GM23248 (cell line): ENCODE data around the gene CACNA2D1.

Source experiments
- EZH2 ChIP-seq: fragments of 200-600 bp; sonication (generic); IDR thresholded peaks from 2 replicates; pipeline ENCODE4 v1.6.1; 2018; ENCODE audit warnings: antibody characterized with exemption, mild to moderate bottlenecking; ENCODE audit not compliant: insufficient read depth, poor library complexity, severe bottlenecking
- EZH2phosphoT487 ChIP-seq: fragments of 200-600 bp; sonication (generic); IDR thresholded peaks from 2 replicates; pipeline ENCODE4 v1.6.1; 2018; ENCODE audit warnings: antibody characterized with exemption, moderate library complexity, mild to moderate bottlenecking, low read depth; ENCODE audit not compliant: insufficient read depth

GRCh38 chr7:82294382-82294784, 149.2 kb downstream of the CACNA2D1 start:
- no peak for TF ChIP-seq EZH2
- TF ChIP-seq EZH2phosphoT487: no peak
